NOMO-1 (cell line): ENCODE measurements around the gene PTCHD4.

Source experiments
- DNase-seq, 2 experiments: peaks; one replicate each; lab custom pipeline; 2025; ENCODE audit not compliant: unreplicated experiment in 2 of 2; lab: John Stamatoyannopoulos, UW

The PTCHD4 gene

GRCh38 chr6:48100588-48100895 lies 10.5 kb downstream of the PTCHD4 start:
- no peak for DNase-seq

- DNase-seq = no peak
These were observed 11.0 kb downstream of the PTCHD4 start for GRCh38 chr6:48099713-48100587.

- DNase-seq = no peak
These were observed 12.1 kb downstream of the PTCHD4 start for GRCh38 chr6:48098923-48099322.

- no peak for DNase-seq
These were observed 18.3 kb downstream of the PTCHD4 start for GRCh38 chr6:48092550-48093217.

GRCh38 chr6:48090546-48090945 lies 20.5 kb downstream of the PTCHD4 start:
- no peak for DNase-seq

GRCh38 chr6:48087448-48087847 lies 23.5 kb downstream of the PTCHD4 start:
- DNase-seq = no peak

- no peak for DNase-seq
These were observed 24.8 kb downstream of the PTCHD4 start for GRCh38 chr6:48086187-48086586.

- DNase-seq = no peak
These were observed 25.8 kb downstream of the PTCHD4 start for GRCh38 chr6:48085131-48085741.

- no peak for DNase-seq
These were observed 26.8 kb downstream of the PTCHD4 start for GRCh38 chr6:48084201-48084600.

- no peak for DNase-seq
These were observed 30.6 kb downstream of the PTCHD4 start for GRCh38 chr6:48080227-48081009.

- DNase-seq = no peak
These were observed 32.9 kb downstream of the PTCHD4 start for GRCh38 chr6:48078120-48078519.

GRCh38 chr6:48075181-48075580 lies 35.8 kb downstream of the PTCHD4 start:
- no peak for DNase-seq

- no peak for DNase-seq
These were observed 36.8 kb downstream of the PTCHD4 start for GRCh38 chr6:48073976-48074767.

GRCh38 chr6:48071833-48072232 lies 39.2 kb downstream of the PTCHD4 start:
- no peak for DNase-seq

- no peak for DNase-seq
These were observed 41.7 kb downstream of the PTCHD4 start for GRCh38 chr6:48069280-48069679.

- no peak for DNase-seq
These were observed 42.4 kb downstream of the PTCHD4 start for GRCh38 chr6:48068278-48069251.

GRCh38 chr6:48067886-48068277 lies 43.1 kb downstream of the PTCHD4 start:
- DNase-seq = no peak

- no peak for DNase-seq
These were observed 43.8 kb downstream of the PTCHD4 start for GRCh38 chr6:48067148-48067712.
